ENCODE results near the gene SARM1. TPM values are rescaled to one million over a fixed set of nuclear protein-coding genes. Genes with fewer than 3 reads are reported as not detected.

Gene SARM1
- polyA plus RNA-seq, 12 donors: 4.3 to 21.5 (median 5.4) TPM; not detected in 1

DNA sequence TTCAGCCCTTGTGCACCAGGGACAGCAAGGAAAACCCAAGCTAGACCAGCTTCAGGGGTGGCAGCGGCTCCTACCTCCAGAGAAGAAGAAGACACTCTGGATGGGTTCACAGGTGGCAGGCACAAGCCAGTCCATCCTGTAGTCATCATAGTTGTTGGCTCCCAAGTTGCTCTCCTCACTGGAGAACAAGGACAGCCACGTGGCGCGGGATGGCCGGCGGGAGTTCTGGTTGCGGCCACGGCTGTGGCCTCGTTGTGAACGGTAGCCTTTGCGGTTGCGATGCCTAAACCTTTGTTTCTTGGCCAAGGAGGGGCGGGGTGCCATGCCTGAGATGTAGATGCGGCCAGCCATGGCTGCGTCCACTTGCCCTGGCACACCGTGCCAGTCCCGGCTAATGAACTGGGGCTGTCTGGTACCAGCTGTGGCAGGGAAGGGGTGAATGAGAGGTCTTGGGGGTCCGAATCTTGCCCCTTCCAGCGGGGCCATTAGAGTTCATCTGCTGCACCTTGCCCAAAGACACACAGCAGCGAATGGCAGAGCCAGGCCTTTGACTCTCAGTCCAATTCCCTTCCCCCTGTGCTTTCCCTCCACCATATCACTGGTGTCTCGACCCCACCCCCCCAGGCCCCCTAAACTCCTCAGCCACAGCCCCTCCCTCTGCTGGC is 3.7 kb upstream of the SARM1 start:
- DNase-seq: no peak

DNA sequence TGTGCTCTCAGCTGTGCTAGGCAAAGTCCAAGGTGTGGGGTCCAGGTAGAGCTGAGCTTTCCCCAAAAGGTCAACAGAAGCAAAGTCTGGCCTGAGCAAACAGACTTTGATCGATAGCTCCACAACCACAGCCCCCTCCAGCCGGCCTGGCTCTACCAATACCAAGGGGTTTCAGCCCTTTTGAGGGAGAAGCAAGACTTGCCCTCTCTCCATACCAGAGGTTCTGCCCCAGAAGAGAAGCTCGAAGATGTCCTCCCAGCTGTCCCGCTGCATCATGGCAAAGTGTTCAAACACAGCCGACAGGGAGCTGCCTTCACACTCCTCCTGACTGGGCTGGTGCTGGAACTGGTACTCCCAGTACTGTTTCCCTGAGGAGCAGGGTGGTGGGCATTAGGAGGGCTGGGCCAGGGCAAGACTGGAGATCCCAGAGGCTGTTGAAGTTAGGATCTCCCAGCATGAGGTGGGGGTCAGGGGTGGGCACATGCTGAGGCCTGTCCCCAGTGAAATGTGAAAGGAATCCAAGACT is 3.1 kb upstream of the SARM1 start:
- DNase-seq: no peak

DNA sequence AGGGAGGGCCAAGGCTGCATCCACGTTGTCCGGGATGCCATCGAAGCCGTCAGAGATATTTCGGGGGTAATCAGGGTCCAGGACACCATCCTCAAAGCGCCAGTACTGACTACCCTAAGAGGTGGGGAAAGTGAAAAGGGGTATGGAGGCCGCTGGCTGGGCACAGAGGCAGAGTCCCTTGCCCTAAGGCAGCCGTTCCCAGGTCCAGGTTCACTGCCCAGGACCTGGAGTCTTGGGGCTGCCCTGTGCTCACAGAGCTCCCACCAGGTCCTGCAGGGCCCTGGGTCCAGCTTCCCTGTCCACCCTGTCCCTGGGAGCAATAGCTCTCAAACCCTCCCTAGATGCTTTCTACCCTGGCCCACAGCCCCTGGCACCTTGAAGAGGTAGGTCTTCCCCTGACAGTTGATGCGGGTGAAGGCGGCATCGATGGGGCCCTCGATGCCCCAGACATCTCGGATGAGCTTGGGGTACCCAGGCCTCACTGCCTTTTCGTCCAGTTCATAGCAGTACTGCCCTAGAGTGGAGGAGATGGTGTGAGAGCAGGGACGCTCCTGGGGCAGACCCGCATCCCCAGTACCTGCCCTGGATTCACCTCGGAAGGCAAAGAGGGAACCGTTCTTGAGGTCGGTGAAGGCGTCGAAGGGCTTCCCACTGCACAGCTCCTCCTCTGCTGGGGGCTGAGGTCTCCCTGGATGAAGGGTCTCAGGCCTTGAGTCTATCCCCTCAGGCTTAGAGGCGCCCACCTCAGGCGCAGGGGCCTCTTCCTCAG is 2.4 kb upstream of the SARM1 start:
- no peak for DNase-seq

DNA sequence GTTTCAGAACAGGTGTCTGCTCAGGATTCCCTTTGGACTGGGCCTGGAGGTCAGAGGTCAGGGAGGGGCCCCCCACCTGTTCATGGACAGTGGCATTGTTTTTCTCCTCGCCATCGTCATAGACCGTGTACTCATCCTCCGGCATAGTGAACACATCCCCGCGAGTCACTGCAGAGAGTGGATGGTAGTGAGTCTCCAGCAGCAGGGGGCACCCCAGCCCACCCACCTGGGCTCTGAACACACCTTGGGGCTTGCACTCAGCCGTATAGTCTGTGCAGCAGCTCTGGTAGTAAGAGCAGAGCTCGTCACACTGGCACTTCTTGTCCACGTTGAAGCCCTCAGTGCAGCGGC is 1.8 kb upstream of the SARM1 start:
- no peak for DNase-seq

GRCh38 chr17:28370035-28370743 is 1.3 kb upstream of the SARM1 start, which contains the start of gene VTN:
TSS of gene VTN (minus strand) at chr17:28370307. CDS start at chr17:28370203, 104 bp downstream.
- DNase-seq: no peak

DNA sequence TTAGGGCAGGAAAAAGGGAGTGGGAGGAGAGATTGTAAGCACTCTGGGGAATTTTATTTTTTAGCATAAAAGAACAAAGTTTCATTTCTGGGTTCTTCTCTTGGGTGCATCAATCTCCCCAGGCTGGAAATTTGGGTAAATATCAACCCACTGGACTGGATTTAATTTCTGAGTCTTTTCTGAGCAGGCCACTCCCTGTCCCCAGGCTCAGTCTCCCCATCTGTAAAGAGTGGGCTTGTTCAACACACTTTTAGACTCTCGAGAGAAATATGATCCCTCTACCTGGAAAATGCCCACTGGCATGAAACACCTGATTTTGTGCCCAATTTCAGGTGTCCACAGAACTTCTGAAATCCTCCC is 770 bp upstream of the SARM1 start:
- DNase-seq: no peak

GRCh38 chr17:28372203-28372944 is 880 bp downstream of the SARM1 start:
- DNase-seq: no peak

GRCh38 chr17:28372945-28373274 is 1.4 kb downstream of the SARM1 start:
- no peak for DNase-seq

- DNase-seq: no peak
These were observed 8.6 kb downstream of the SARM1 start for GRCh38 chr17:28379814-28380801.

DNA sequence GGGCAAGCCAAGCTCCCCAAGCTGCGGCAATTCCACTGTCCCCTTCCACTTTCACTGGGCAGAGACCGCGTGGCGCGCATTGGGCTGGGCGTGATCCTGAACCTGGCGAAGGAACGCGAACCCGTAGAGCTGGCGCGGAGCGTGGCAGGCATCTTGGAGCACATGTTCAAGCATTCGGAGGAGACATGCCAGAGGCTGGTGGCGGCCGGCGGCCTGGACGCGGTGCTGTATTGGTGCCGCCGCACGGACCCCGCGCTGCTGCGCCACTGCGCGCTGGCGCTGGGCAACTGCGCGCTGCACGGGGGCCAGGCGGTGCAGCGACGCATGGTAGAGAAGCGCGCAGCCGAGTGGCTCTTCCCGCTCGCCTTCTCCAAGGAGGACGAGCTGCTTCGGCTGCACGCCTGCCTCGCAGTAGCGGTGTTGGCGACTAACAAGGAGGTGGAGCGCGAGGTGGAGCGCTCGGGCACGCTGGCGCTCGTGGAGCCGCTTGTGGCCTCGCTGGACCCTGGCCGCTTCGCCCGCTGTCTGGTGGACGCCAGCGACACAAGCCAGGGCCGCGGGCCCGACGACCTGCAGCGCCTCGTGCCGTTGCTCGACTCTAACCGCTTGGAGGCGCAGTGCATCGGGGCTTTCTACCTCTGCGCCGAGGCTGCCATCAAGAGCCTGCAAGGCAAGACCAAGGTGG is 9.8 kb downstream of the SARM1 start:
- no peak for DNase-seq

DNA sequence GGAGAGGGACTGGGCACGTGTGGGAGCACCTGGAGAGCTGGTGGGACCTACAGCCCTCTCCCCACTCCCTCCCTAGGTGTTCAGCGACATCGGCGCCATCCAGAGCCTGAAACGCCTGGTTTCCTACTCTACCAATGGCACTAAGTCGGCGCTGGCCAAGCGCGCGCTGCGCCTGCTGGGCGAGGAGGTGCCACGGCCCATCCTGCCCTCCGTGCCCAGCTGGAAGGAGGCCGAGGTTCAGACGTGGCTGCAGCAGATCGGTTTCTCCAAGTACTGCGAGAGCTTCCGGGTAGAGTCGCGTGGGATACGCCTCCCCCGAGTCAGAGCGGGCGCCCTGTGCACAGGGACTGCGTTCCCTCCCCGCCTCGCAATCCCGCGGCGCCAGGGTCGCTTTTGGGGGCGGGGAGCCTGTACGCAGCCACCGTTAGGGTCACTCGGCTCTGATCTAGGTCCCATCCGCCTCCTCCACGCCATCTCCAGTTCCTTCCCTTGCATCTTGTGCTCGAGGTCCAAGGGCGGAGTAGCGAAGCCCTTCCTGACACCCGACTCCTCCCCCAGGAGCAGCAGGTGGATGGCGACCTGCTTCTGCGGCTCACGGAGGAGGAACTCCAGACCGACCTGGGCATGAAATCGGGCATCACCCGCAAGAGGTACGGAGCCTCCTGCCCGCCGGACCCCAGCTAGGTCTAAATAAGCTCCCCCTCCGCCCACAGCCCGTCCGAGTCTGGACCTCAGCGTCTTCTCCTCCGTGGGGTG is 13.0 kb downstream of the SARM1 start:
- DNase-seq: no peak

- no peak for DNase-seq
These were observed 13.5 kb downstream of the SARM1 start for GRCh38 chr17:28385037-28385400.

DNA sequence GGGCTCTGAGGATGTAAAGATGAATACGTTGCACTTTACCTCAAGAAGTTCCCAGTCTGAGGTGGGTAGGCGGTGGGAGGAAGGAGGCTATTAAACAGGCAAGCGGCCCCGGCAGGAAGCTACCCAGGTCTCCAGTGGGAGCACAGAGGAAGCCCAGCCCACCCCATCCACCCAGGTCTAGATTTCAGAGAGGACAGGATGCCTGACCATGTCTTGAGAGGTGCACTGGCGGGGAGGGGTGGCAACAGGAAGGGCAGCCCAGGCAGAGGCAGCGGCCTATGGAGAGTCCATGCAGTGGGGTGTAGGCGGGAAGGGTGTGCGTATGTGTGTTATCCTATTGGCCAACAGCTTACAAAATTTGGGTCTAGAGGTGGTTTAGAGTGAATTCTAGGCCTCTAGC is 13.9 kb downstream of the SARM1 start:
- DNase-seq: no peak

GRCh38 chr17:28386391-28386790 is 14.9 kb downstream of the SARM1 start:
- no peak for DNase-seq

- DNase-seq: no peak
These were observed 16.6 kb downstream of the SARM1 start for GRCh38 chr17:28388106-28388505.

GRCh38 chr17:28390141-28390540 is 18.6 kb downstream of the SARM1 start:
- DNase-seq: no peak

- DNase-seq: no peak
These were observed 19.1 kb downstream of the SARM1 start for GRCh38 chr17:28390563-28390962.

- DNase-seq: no peak
These were observed 19.5 kb downstream of the SARM1 start for GRCh38 chr17:28390984-28391383.

DNA sequence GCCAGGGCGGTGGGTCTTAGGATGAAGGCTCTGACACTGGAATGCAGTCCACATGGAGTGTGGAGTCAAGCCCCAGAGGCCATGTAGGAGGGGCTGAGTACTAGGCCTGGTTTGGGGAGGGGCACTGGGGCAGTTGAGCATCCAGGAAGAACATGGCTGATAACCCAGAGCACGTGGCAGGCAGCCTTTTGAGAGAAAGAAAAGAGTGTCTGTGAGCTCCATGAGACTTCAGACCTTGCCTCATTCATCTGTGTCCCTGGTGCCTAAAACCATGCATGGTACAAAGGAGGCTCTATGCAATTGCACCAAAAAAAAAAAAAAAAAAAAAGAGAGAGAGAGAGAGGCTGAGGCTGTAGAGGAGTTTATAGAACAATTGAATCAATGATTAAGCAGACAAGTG is 19.9 kb downstream of the SARM1 start:
- no peak for DNase-seq

DNA sequence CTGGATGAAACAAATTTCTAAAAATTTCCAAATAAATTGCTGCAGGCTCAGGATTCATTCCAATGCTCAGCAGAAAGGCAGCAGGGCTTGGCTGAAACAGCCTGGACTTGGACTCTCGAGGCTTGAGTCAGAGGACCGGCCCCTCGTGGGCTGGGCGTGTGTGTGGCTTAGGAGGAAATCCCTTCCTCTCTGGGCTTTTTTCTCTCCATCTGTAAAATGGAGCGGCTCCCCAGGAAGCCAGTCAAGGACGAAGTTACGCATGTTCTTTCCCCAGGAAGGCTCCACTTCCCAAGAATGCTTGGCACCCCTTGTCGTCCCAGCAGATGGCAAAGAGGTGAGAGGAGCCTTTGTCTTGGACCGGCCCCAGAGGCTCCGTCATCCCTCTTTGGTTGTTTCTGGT is 21.0 kb downstream of the SARM1 start:
- no peak for DNase-seq

Data from muscle of arm (tissue), 12 donors.